Fibroblast of skin of left biceps (primary cell): ENCODE results near the gene UGT1A9.
"Not testable (repeated sequence)": the region's sequence is repeated elsewhere in the genome, so short reads cannot be mapped to it uniquely, and the experiment has no call there.

Source experiments
- DNase-seq, 2 experiments: peaks; one replicate each; pipeline ENCODE4 v3.0.0-alpha.2; 2013; ENCODE audit warnings: low read depth in 2 of 2

Gene UGT1A9

GRCh38 chr2:233680361-233681045, 8.8 kb downstream of the UGT1A9 start:
- no peak for DNase-seq

GRCh38 chr2:233681521-233682099, 9.9 kb downstream of the UGT1A9 start, which contains the start of gene UGT1A7:
UGT1A7 (plus strand) TSS chr2:233681901; CDS start chr2:233681938, 37 bp downstream.
- DNase-seq = no peak

GRCh38 chr2:233684640-233685039, 12.9 kb downstream of the UGT1A9 start:
- no peak for DNase-seq

- DNase-seq = no peak
Measured at GRCh38 chr2:233686928-233687327, 15.2 kb downstream of the UGT1A9 start.

GRCh38 chr2:233688341-233688740, 16.6 kb downstream of the UGT1A9 start:
- no peak for DNase-seq

- DNase-seq = no peak
Measured at GRCh38 chr2:233689031-233689430, 17.3 kb downstream of the UGT1A9 start.

- no peak for DNase-seq
Measured at GRCh38 chr2:233689501-233689900, 17.8 kb downstream of the UGT1A9 start.

- DNase-seq = no peak
Measured at GRCh38 chr2:233690444-233690843, 18.7 kb downstream of the UGT1A9 start.

- no peak for DNase-seq
Measured at GRCh38 chr2:233691443-233692433, 20.0 kb downstream of the UGT1A9 start.

GRCh38 chr2:233692648-233693047, 20.9 kb downstream of the UGT1A9 start, which contains the start of gene UGT1A6:
UGT1A6 (plus strand) TSS chr2:233692890; CDS start chr2:233693005, 115 bp downstream.
- no peak for DNase-seq

- DNase-seq = no peak
Measured at GRCh38 chr2:233693963-233694362, 22.3 kb downstream of the UGT1A9 start.

GRCh38 chr2:233698740-233699139, 27.0 kb downstream of the UGT1A9 start:
- DNase-seq = no peak

GRCh38 chr2:233699424-233700027, 27.8 kb downstream of the UGT1A9 start:
- DNase-seq = no peak

GRCh38 chr2:233700028-233700635, 28.4 kb downstream of the UGT1A9 start:
- DNase-seq = no peak

- not testable (repeated sequence) for DNase-seq
Measured at GRCh38 chr2:233700842-233701241, 29.1 kb downstream of the UGT1A9 start.

GRCh38 chr2:233702238-233702637, 30.5 kb downstream of the UGT1A9 start:
- no peak for DNase-seq

GRCh38 chr2:233705911-233706506, 34.3 kb downstream of the UGT1A9 start:
- no peak for DNase-seq

- no peak for DNase-seq
Measured at GRCh38 chr2:233706720-233707119, 35.0 kb downstream of the UGT1A9 start.

GRCh38 chr2:233707940-233708644, 36.4 kb downstream of the UGT1A9 start:
- DNase-seq = no peak

- no peak for DNase-seq
Measured at GRCh38 chr2:233708942-233709341, 37.2 kb downstream of the UGT1A9 start.
